ENCODE data around the gene CD40.

CD40 gene

GRCh38 chr20:46139266-46139889, 21.3 kb downstream of the CD40 start:
- H3K23ac ChIP-seq (ENCODE audit: low read length), result peak overlapping the region; percentile 72
- no peaks in the 10 kb centered on the region for H3K27me3 ChIP-seq (ENCODE audit: insufficient read depth, low read length, poor library complexity)
- H3K79me2 ChIP-seq (ENCODE audit: control insufficient read depth, insufficient read depth, low read length), result no peaks in the 10 kb centered on the region
- no peak overlapping the region for H3K9ac ChIP-seq (ENCODE audit: low read length)
- no peak overlapping the region for H2AK5ac ChIP-seq (ENCODE audit: low read length)
- no peak overlapping the region for H4K5ac ChIP-seq (ENCODE audit: low read length)
- H3K18ac ChIP-seq (ENCODE audit: low read length), result no peak overlapping the region
- H2BK120ac ChIP-seq (ENCODE audit: low read depth, low read length), result no peak overlapping the region
- no CpG with 5 or more reads among the region's 8 CpGs for WGBS (ENCODE audit: extremely low coverage, insufficient coverage, low lambda C conversion rate)
- DNase-seq, result peak; percentile 41
- H4K8ac ChIP-seq (ENCODE audit: low read depth, low read length), result no peak overlapping the region
- H3K27ac ChIP-seq (ENCODE audit: low read depth, low read length), result no peak overlapping the region
- no peak overlapping the region for H3K4ac ChIP-seq (ENCODE audit: low read depth, low read length)
- no peak overlapping the region for H3K4me3 ChIP-seq (ENCODE audit: low read length)
- H3K79me1 ChIP-seq (ENCODE audit: low read length), result no peaks in the 10 kb centered on the region
- H2BK15ac ChIP-seq (replicated peaks; ENCODE audit: low read depth), result no peak overlapping the region
- H3K4me2 ChIP-seq (ENCODE audit: low read length), result no peak overlapping the region
- no peak overlapping the region for H3K56ac ChIP-seq (ENCODE audit: low read length)
- peaks cover 2% of the 10 kb centered on the region for H3K4me1 ChIP-seq (ENCODE audit: control insufficient read depth, low read depth, low read length)
- no peak overlapping the region for H2BK5ac ChIP-seq (ENCODE audit: low read length)
- no peaks in the 10 kb centered on the region for H3K36me3 ChIP-seq (ENCODE audit: control insufficient read depth, insufficient read depth, low read length)

- Histone ChIP-seq H3K4me2 (ENCODE audit: low read length) (no peak overlapping the region), H3K36me3 (ENCODE audit: control insufficient read depth, insufficient read depth, low read length) (no peaks in the 10 kb centered on the region), H2BK15ac (replicated peaks; ENCODE audit: low read depth) (no peak overlapping the region), H2BK5ac (ENCODE audit: low read length) (no peak overlapping the region), H3K4me1 (ENCODE audit: control insufficient read depth, low read depth, low read length) (peaks cover 2% of the 10 kb centered on the region), H3K79me2 (ENCODE audit: control insufficient read depth, insufficient read depth, low read length) (no peaks in the 10 kb centered on the region), H3K27me3 (ENCODE audit: insufficient read depth, low read length, poor library complexity) (no peaks in the 10 kb centered on the region), H3K79me1 (ENCODE audit: low read length) (no peaks in the 10 kb centered on the region), H2AK5ac (ENCODE audit: low read length) (no peak overlapping the region), H3K23ac (ENCODE audit: low read length) (no peak overlapping the region), H3K4ac (ENCODE audit: low read depth, low read length) (no peak overlapping the region), H3K56ac (ENCODE audit: low read length) (no peak overlapping the region), H3K18ac (ENCODE audit: low read length) (no peak overlapping the region), H3K9ac (ENCODE audit: low read length) (no peak overlapping the region), H3K27ac (ENCODE audit: low read depth, low read length) (no peak overlapping the region), H4K8ac (ENCODE audit: low read depth, low read length) (no peak overlapping the region), H3K4me3 (ENCODE audit: low read length) (no peak overlapping the region), H4K5ac (ENCODE audit: low read length) (no peak overlapping the region), H2BK120ac (ENCODE audit: low read depth, low read length) (no peak overlapping the region)
- no peak for DNase-seq
- WGBS (ENCODE audit: extremely low coverage, insufficient coverage, low lambda C conversion rate), result no CpG with 5 or more reads among the region's 5 CpGs
Observed at GRCh38 chr20:46139908-46140482, 21.9 kb downstream of the CD40 start.

GRCh38 chr20:46142124-46142523, 24.0 kb downstream of the CD40 start:
- no peak overlapping the region for H3K56ac ChIP-seq (ENCODE audit: low read length)

GRCh38 chr20:46144432-46145025, 26.4 kb downstream of the CD40 start:
- Histone ChIP-seq H3K9ac (ENCODE audit: low read length) (no peak overlapping the region), H3K27me3 (ENCODE audit: insufficient read depth, low read length, poor library complexity) (no peaks in the 10 kb centered on the region), H3K18ac (ENCODE audit: low read length) (no peak overlapping the region), H2BK15ac (replicated peaks; ENCODE audit: low read depth) (no peak overlapping the region), H3K4ac (ENCODE audit: low read depth, low read length) (no peak overlapping the region), H3K79me2 (ENCODE audit: control insufficient read depth, insufficient read depth, low read length) (no peaks in the 10 kb centered on the region), H3K4me1 (ENCODE audit: control insufficient read depth, low read depth, low read length) (no peaks in the 10 kb centered on the region), H2AK5ac (ENCODE audit: low read length) (no peak overlapping the region), H3K4me2 (ENCODE audit: low read length) (no peak overlapping the region), H3K23ac (ENCODE audit: low read length) (no peak overlapping the region), H2BK120ac (ENCODE audit: low read depth, low read length) (no peak overlapping the region), H2BK5ac (ENCODE audit: low read length) (no peak overlapping the region), H3K36me3 (ENCODE audit: control insufficient read depth, insufficient read depth, low read length) (no peaks in the 10 kb centered on the region), H3K4me3 (ENCODE audit: low read length) (no peak overlapping the region), H3K56ac (ENCODE audit: low read length) (no peak overlapping the region), H3K79me1 (ENCODE audit: low read length) (no peaks in the 10 kb centered on the region), H3K27ac (ENCODE audit: low read depth, low read length) (no peak overlapping the region), H4K5ac (ENCODE audit: low read length) (no peak overlapping the region), H4K8ac (ENCODE audit: low read depth, low read length) (no peak overlapping the region)
- WGBS (ENCODE audit: extremely low coverage, insufficient coverage, low lambda C conversion rate), result no CpG with 5 or more reads among the region's 8 CpGs
- DNase-seq, result no peak

More at GRCh38 chr20:46142124-46142523, 24.0 kb downstream of the CD40 start:
- Histone ChIP-seq H3K4ac (ENCODE audit: low read depth, low read length) (no peak overlapping the region), H3K23ac (ENCODE audit: low read length) (no peak overlapping the region), H4K8ac (ENCODE audit: low read depth, low read length) (no peak overlapping the region), H2BK15ac (replicated peaks; ENCODE audit: low read depth) (no peak overlapping the region), H3K18ac (ENCODE audit: low read length) (no peak overlapping the region), H2BK120ac (ENCODE audit: low read depth, low read length) (no peak overlapping the region), H3K79me2 (ENCODE audit: control insufficient read depth, insufficient read depth, low read length) (no peaks in the 10 kb centered on the region), H3K4me1 (ENCODE audit: control insufficient read depth, low read depth, low read length) (no peaks in the 10 kb centered on the region), H3K27ac (ENCODE audit: low read depth, low read length) (no peak overlapping the region), H4K5ac (ENCODE audit: low read length) (no peak overlapping the region), H3K4me3 (ENCODE audit: low read length) (no peak overlapping the region), H3K27me3 (ENCODE audit: insufficient read depth, low read length, poor library complexity) (no peaks in the 10 kb centered on the region), H3K4me2 (ENCODE audit: low read length) (no peak overlapping the region), H3K36me3 (ENCODE audit: control insufficient read depth, insufficient read depth, low read length) (no peaks in the 10 kb centered on the region), H2BK5ac (ENCODE audit: low read length) (no peak overlapping the region), H3K9ac (ENCODE audit: low read length) (no peak overlapping the region), H2AK5ac (ENCODE audit: low read length) (no peak overlapping the region), H3K79me1 (ENCODE audit: low read length) (no peaks in the 10 kb centered on the region)
- DNase-seq, result no peak
- WGBS (ENCODE audit: extremely low coverage, insufficient coverage, low lambda C conversion rate), result no CpG with 5 or more reads among the region's 5 CpGs

DNA sequence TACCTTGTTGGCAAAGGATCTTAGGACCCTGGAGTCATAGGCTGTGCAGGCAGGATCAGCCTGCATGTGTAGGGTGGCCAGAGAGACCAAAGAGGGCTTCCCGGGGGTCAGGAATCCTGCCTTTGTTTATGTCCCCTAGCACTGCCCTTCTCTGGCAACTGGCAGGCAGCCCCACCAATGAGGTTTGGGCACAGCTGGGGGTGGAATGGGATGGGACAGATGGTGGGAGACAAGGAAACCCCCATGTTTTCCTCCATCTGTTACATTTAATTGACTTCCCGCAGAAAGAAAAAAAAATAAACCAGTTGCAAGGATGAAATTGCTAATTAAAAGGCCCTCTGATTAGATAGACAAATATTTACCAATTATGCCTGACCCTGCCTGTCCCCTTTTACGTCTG, 27.6 kb downstream of the CD40 start:
- Histone ChIP-seq H3K18ac (ENCODE audit: low read length) (no peak overlapping the region), H3K4ac (ENCODE audit: low read depth, low read length) (no peak overlapping the region), H3K4me3 (ENCODE audit: low read length) (no peak overlapping the region), H2AK5ac (ENCODE audit: low read length) (no peak overlapping the region), H3K79me2 (ENCODE audit: control insufficient read depth, insufficient read depth, low read length) (no peaks in the 10 kb centered on the region), H3K4me1 (ENCODE audit: control insufficient read depth, low read depth, low read length) (no peaks in the 10 kb centered on the region), H2BK5ac (ENCODE audit: low read length) (no peak overlapping the region), H3K27me3 (ENCODE audit: insufficient read depth, low read length, poor library complexity) (no peaks in the 10 kb centered on the region), H3K27ac (ENCODE audit: low read depth, low read length) (no peak overlapping the region), H3K4me2 (ENCODE audit: low read length) (no peak overlapping the region), H3K36me3 (ENCODE audit: control insufficient read depth, insufficient read depth, low read length) (no peaks in the 10 kb centered on the region), H3K9ac (ENCODE audit: low read length) (no peak overlapping the region), H2BK120ac (ENCODE audit: low read depth, low read length) (no peak overlapping the region), H3K56ac (ENCODE audit: low read length) (no peak overlapping the region), H2BK15ac (replicated peaks; ENCODE audit: low read depth) (no peak overlapping the region), H3K79me1 (ENCODE audit: low read length) (no peaks in the 10 kb centered on the region), H4K5ac (ENCODE audit: low read length) (no peak overlapping the region), H4K8ac (ENCODE audit: low read depth, low read length) (no peak overlapping the region), H3K23ac (ENCODE audit: low read length) (no peak overlapping the region)
- no peak for DNase-seq
- WGBS (ENCODE audit: extremely low coverage, insufficient coverage, low lambda C conversion rate), result no CpG with 5 or more reads among the region's 3 CpGs

Data from mesendoderm (in vitro differentiated cells).